ENCODE data around the gene SLC36A2.

Gene SLC36A2

DNA sequence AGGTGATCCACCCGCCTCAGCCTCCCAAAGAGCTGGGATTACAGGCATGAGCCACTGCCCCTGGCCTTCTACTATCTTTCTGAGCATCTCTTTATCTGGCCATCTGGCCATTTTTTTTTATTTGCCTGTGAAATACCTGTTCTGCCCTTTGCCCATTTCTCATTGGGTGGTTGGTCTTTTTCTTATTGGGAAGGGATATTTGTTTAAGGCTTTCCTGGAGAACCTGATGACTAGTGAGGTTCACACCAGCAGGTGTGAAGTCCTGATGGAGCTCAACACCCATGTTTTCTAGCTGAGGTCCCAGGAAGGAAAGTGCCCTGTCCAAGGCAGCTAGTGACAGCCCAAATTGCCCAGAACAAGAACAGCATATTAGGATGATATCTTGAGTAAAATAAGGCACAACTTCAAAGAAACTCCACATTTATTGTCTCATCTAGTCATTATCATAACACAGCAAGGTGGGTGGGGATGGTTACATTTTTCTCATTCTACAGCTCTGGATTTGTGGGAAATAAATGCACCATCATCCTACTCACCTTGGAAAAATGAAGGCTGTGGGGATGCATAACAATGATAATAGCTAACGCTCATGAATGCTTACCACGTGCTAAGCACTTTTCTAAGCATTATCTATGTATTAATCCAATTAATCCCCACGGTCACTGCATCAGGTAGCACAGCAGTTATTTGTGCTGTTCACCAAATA lies 64.1 kb downstream of the SLC36A2 start:
- no peak for DNase-seq (ENCODE audit: low read depth)

DNA sequence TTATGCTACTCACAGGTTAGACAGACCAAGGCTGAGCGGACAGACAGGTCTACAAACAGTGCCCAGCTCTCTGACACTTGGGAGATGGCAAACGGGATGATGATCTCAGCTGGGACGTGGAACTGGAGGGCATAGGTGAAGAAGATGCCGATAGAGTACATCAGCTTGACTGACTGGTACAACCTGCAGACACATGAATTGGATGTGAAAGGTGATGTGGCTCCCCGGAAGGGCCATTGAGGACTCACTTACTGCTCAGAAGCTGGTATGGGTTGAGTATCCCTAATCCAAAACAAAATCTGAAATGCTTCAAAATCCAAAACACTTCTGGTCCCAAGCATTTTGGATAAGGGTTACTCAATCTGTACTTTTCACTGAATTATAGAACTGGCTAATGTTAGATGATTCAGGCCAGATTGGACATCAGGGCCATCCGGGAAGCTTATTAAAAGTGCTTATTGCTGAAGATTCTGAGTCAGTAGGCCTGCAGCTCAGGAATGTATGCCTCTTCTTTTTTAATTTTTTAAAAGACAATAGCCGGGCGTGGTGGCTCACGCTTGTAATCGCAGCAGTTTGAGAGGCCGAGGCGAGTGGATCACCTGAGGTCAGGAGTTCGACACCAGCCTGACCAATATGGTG lies 66.2 kb downstream of the SLC36A2 start:
- no peak for DNase-seq (ENCODE audit: low read depth)

DNA sequence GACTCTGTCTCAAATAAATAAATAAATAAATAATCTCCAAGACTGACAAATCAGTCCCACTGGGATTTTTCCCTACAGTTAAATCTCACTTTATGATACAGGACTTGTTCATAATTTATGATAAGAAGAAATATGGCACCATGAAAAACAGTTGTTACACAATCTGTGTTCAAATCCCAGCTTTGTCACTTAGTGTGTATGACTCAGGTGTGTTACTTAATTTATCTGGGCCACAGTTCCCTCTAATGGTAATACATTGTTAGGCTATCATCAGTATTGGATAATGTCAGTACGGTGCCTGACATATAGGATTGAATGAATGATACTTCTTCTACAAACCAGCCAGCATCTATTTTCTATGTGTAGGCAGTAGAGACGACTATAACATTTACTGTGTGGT lies 66.9 kb downstream of the SLC36A2 start:
- no peak for DNase-seq (ENCODE audit: low read depth)

DNA sequence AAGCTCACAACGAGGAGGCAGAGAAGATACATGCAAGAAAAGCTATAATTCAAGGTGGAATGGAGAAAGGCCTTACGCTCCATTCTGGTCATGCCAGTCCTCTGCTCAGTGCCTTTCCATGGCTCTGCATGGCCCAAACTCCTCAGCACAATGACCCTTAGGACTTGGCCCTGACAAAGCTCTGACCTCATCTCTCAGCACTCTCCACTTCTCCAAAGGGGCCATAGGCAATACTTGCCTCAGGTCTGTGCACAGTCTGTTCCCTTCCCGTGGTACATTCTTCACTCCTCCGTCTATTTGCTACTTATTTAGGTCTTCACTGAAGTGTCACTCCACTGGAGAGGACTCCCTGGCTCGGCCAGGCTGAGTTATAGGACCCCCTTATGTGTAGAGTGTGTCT lies 68.5 kb downstream of the SLC36A2 start:
- DNase-seq (ENCODE audit: low read depth) = no peak

DNA sequence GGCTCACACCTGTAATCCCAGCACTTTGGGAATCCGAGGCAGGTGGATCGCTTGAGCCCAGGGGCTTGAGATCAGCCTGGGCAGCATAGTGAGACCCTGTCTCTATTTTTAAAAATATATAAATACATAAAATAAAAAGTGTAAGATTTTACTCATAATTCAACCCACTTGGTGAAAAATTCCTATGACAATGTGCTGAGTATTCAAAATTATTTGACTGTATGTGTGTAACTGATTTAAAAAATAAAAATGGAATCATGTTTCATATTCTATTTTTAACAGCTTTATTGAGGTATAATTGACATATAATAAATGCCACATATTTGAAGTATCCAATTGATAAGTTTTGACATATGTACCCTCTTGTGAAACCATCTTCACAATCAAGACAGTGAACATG lies 71.6 kb downstream of the SLC36A2 start:
- DNase-seq (ENCODE audit: low read depth) = no peak

DNA sequence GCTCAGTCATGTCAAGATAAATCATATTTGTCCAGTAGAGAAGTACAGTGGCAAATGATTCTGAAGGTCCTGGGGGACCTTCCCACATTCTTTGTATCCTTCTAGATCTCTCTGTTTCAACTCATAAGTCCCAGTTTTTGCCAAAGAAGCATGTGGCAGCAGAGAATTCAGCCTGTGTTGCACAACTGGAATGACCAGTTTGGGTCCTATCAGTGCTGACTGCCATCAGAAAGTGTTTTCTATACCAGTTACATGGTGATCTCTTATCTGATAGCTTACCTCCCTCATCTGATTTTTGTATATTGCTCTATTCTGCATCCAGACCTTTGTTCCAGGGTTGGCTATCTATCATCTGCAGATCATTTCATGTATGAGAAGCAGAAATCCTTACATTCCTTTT lies 72.7 kb downstream of the SLC36A2 start:
- DNase-seq (ENCODE audit: low read depth) = no peak

DNA sequence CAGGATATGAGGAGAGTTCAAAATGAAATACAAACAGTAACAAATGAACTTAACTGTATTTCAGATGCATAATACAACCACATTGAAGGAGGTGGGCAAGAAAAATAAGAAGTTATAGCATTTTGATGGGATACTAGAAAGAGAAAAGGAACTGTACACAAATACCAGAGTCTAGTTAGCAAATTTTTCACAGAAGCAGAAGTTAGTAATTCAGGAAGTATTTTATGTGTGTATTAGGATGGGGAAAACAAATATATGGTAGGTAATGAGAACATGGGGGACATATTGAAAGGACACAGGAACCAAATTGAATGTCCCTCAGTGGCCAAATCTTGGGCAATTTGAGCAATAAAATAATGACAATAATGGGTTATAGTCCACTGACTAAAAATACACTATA lies 76.0 kb downstream of the SLC36A2 start:
- DNase-seq (ENCODE audit: low read depth) = no peak

DNA sequence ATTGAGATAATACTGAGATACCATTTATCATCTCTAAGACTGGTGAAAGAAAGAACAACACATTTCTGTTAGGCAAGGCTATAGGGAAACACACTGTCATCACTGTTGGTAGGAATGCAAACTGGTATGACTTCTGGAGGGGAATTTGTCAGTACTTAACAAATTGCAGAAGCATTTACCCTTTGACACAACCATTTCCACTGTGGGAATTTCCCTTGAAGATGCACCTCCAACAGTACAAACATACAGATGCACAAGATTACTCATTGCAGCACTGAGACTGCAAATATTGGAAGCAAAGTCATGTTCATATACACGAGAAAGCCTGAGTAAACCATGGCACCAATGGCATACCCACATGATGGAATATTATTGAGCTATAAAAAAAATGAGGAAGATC lies 76.8 kb downstream of the SLC36A2 start:
- peak; percentile 63 for DNase-seq (ENCODE audit: low read depth)

DNA sequence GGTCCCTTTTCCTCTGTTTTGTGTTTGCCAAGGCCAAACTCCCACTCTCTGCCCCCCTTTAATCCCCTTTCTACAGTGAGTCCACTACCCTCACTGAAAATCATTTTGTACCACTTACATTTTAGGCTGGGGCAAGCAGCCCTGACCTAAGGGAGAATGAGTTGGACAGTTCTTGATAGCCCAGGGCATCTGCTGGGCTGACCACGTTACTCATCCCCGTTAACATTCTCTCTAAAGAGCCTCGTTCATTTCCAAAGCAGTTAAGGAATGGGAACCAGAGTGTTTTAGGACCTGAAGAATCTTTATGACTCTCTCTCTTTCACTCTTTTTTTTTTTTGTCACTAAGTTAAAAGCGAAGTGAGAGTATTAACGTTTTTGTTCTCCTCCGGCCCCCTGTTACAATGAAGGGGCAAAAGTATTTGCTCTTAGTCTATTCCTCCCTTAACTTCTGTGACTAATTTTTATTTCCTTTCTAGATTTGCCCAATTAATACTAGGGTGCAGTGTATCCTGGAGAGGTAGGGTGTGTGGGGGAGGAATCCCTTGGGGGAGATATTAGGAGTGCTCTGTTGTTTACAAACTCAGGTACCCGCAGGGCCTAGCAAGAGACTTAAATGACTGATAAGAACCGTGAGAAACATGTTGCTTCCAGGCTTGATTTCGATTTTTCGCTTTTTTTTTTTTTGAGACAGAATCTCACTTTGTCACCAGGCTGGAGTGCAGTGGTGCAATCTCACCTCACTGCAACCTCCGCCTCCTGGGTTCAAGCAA lies 79.7 kb downstream of the SLC36A2 start:
- DNase-seq (ENCODE audit: low read depth) = no peak
